ENCODE results near the gene RAB3GAP1.

DNA sequence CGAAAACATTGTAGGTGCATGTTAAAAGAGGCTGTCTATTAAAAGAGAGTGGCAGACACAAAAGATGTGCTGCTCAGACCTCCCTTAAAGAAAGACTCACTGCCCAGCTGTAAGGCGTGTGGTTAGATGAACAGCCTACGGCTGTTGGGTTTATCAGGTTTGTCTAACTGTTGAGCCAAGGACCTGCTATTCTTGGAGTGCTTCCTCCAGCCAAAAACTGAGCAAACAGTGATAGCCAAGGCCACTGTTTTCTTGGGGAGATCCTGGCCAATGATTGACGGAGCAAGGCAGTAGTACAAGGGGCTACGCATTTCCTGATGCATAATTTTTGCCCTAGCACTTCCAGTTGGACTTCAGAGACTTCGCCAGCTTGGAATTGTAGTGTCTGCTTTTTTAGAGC lies 1.4 kb upstream of the RAB3GAP1 start:
- TF ChIP-seq POLR2A (IDR thresholded peaks at IDR 0.05), result no peak
- TF ChIP-seq, protein P1, sequence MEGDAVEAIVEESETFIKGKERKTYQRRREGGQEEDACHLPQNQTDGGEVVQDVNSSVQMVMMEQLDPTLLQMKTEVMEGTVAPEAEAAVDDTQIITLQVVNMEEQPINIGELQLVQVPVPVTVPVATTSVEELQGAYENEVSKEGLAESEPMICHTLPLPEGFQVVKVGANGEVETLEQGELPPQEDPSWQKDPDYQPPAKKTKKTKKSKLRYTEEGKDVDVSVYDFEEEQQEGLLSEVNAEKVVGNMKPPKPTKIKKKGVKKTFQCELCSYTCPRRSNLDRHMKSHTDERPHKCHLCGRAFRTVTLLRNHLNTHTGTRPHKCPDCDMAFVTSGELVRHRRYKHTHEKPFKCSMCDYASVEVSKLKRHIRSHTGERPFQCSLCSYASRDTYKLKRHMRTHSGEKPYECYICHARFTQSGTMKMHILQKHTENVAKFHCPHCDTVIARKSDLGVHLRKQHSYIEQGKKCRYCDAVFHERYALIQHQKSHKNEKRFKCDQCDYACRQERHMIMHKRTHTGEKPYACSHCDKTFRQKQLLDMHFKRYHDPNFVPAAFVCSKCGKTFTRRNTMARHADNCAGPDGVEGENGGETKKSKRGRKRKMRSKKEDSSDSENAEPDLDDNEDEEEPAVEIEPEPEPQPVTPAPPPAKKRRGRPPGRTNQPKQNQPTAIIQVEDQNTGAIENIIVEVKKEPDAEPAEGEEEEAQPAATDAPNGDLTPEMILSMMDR (IDR thresholded peaks at IDR 0.05), result no peak
- TF ChIP-seq EP300 (IDR thresholded peaks at IDR 0.05), result no peak
- no peak for TF ChIP-seq POLR2AphosphoS5 (IDR thresholded peaks at IDR 0.05)

Measured in sigmoid colon (tissue), 4 donors.